GM19395 (cell line): ENCODE data around the gene GATB.
"Not testable (repeated sequence)": the region's sequence is repeated elsewhere in the genome, so short reads cannot be mapped to it uniquely, and the experiment has no call there.

Source experiments
- ATAC-seq: cut with Tn5 transposase; IDR thresholded peaks from one replicate; pipeline ENCODE4 v1.9.1; 2021; ENCODE audit warnings: mild to moderate bottlenecking, moderate library complexity; ENCODE audit not compliant: unreplicated experiment

Gene GATB

DNA sequence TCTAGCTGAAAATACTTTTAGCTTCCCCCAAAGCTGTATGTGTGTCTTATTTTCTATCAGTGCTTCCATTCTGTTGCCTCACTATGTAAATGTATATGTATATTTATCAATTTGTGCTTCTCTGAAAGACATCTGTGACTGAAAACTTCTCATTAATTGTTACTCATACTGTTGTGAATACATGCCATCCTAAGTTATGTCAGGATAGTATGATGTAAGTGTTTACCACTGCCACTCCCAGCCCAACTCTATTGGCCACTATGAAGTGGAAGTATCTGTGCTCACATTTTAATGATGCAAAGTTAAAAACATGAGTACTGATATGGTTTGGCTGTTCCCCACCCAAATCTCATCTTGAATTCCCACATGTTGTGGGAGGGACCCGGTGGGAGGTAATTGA is 24.4 kb downstream of the GATB start:
- ATAC-seq, result no peak

DNA sequence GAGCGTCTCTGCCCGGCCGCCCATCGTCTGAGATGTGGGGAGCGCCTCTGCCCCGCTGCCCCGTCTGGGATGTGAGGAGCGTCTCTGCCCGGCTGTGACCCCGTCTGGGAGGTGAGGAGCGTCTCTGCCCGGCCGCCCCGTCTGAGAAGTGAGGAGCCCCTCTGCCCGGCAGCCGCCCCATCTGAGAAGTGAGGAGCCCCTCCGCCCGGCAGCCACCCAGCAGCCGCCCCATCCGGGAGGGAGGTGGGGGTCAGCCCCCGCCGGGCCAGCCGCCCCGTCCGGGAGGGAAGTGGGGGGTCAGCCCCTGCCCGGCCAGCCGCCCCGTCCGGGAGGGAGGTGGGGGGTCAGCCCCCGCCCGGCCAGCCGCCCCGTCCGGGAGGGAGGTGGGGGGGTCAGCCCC is 29.1 kb downstream of the GATB start:
- ATAC-seq, result not testable (repeated sequence)

DNA sequence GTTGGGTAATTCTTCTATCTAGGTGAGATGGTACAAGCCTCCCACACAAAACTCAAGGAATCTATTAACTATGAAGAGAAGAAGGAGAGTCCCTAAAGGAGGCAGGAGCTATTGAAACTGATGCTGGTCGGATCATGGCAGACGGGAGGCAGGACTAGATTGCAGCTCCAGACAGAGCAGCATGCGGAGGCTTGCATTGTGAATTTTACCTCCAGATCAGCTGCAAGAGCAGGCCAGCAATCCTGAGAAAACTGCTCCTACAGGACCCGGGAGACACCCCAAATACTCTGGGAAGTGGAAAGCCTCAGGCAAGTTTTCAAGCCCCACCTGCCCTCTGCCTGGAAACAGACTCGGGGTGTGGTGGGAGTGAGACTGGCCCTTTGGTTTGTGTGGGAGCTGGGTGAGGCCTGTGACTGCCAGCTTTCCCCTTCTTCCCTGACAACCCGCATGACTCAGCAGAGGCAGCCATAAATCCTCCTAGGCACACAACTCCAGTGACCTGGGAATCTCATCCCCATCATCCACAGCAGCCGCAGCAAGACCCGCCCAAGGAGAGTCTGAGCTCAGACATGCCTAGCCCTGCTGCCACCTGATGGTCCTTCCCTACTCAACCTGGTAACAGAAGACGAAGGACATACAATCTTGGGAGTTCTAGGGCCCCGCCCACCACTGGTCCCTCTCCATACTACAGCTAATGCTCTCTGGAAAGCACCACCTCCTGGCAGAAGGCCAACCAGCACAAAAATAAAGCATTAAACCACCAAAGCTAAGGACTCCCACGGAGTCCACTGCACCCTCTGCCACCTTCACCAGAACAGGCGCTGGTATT is 30.9 kb downstream of the GATB start:
- no peak for ATAC-seq

DNA sequence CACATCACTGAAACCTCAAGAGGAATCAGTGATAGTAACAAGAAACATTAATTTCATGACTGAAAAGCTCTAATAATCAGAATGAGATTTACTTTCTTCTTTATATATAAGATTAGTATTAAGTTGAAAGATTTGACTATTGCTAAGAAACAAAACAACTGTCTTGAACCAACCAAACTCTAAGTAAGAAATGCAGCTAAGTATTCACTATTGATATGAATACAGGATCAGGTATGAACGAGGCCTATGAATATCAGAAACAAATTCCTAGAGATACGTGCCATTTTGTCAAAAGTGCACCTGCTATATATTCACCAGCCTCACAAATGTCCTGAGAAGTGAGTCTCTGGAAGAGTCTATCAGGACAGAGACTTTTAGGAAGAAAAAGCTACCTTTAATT is 32.1 kb downstream of the GATB start:
- ATAC-seq, result no peak

DNA sequence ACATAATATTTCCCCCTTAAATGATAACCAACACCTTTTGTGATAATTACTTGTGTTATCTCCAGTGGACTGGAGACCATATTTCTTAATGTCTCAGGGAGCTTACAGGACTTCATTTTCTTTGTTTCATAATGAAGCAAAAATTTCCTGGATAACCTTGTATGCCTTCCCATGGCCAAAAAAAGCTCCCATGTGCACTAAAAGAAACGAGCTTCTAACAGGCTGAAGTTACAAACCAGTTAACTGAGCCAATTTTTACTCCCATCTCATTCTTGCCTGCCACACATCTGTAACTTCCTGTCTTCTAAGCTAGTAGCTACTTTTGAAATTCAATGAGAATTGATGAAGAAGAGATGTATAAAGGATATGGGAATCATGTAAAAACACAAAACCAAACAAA is 32.8 kb downstream of the GATB start:
- no peak for ATAC-seq

DNA sequence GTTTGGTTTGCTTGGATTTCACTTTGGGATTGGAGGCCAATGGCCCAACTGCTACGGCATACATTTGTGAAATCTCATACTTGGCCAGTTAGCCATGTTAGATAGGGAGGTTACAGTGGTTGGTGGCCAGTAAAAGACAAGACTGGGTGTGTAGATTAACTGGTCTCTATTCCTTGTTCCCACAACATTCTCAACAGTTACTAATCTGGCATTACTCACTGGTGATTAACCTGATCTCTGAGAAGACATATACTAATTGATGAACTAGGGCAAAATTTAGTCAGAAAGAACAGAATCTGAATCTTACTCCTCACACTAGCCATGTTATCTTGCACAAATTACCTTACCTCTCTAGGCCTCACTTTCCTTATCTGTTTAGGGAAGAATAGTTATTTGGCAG is 33.4 kb downstream of the GATB start:
- ATAC-seq, result no peak

DNA sequence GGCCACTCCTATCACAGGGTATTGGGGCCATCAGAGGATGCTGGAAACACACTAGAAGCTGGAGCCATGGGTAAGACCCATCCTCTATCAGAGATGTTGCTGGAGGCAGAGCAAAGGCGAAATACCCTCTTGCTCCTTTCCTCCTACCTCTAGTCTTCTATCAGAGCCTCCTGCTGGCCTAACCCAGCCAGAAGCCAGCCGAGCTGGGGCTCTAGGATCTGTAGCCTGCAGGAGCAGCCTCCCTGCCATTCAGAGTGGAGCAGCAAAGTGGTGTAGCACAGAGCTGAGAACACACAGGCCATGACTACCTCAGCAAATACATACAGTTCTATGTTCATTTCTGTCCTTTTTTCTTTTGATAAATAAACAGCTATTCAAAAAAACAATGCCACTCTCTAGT is 35.7 kb downstream of the GATB start:
- ATAC-seq, result no peak

DNA sequence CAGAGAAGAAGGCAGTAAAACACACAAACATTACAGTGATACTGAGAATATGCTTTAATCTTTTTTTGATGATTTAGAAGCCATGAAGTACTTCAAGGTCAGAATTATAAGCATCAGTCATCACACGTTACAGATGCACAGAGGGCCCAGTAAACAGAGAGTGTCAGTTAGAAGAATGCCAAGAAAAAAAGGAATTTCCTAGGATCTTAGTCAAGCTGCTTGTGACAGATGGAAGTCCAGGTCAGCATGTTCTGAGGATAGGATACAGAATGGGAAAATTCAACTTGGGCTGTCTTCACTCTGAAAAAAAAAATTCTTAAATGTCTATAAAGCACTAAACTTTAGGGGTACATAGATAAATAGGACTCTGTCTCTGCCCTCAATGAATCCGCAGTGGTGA is 38.9 kb downstream of the GATB start:
- no peak for ATAC-seq

DNA sequence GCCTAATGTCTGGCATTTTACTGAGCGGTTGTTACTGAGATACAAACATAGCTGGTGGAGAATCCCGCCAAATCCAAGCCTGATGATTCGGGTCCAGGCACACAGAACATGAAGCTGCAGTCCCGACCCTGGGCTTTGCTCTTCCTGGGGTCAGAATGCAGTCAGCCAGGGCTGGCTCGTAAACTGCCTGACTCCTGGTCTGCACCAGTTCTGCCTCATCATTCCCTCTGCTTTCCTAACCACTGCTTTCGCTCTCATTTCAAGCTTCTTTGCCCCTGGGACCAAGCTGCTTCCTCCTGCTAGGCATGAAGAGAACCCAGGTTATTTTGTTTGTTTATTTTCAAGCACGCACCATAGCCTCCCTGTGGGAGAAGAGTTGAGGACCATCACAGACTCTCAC is 39.3 kb downstream of the GATB start:
- no peak for ATAC-seq

DNA sequence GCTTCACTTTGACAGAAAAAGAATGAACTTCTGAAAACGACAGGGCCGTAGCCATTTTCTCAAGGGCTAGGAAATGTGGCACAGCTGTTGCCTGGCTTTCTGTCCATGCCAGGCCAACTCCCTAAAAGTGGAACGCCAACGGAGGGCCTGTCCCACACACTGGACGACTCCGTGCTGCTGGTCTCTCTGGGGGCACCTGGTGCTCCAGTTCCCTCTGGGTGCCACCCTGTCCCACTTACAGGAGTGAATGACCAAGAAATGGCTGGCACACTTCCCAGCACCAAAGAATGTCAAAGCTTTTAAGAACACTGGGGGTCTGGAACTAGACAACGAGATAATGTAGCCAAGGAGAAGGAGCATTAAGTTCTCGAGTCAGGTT is 40.9 kb downstream of the GATB start:
- ATAC-seq, result no peak

DNA sequence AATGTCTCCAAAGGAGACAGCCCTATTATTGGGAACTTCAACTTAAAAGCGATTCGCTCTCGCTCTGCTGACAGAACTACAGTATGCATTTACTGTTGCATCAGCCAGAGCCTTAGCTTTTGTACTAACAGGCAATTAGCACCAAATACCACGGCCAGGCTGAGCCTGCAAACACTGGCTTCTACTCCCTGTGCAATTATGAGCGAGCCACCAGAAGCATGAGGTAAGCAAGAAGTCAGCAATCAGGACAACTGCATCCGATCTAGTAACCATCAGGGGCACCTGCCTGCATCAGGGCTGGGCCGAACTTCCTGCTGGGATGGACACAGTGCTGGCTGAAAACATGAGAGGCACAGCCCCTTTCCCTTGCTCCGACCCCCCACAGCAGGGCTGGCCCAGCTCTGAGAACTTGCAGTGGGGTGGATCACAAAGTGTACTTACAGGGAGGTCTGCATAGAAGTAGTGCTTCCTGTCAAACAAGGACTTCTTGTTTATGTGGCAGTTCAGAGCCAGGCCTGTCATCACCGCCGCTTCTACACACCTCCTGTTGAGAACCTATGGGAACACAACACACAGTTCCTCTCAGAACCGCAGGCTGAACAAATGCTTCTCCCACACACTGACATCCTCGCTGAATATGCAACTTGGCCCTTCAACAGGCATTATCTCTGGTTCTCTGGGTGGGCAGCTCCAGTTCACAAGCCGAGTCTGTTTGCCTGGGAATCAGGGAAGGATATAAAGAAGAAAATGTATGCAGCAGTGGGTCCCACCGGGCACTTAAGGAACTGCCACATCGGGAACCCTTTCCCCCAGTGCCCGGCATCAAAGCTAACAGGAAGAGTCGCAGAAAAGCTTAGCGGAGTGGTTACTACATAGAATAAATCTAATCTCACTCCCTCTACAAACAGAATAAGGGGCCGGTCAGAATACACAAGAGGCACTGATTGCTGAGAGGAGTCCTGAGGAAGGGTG is 41.5 kb downstream of the GATB start:
- ATAC-seq, result no peak

DNA sequence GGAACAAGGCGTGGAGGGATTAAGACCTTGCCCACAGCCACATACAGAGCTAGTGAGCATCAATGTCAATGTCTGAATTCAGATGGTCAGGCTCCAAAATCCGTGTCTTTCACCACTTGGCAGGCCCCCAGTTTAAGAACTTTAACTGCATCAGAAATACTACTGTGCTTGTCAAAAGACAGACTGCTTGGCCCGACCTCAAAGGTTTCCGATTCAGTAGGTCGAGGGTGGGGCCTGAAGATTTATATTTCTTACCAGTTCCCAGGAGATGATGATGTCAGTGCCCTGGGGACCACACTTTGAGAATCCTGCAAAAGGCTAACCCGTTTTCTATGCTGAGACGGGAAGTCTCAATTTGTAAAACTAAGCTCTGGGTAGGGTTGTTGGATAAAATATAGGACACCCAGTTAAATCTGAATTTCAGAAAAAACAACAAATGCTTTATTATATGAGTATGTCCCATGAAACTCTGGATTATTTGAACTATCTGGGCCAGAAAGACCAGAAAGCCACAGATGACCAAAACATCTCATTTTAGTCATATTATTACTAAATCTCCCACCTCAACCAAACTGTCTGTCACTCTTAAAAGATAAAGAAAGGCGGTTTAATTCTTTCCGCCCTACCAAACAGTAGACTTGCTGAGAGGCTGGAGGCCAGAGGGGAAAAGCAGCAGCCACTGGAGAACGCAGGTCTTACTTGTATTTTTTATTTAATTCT is 42.7 kb downstream of the GATB start:
- ATAC-seq, result no peak

DNA sequence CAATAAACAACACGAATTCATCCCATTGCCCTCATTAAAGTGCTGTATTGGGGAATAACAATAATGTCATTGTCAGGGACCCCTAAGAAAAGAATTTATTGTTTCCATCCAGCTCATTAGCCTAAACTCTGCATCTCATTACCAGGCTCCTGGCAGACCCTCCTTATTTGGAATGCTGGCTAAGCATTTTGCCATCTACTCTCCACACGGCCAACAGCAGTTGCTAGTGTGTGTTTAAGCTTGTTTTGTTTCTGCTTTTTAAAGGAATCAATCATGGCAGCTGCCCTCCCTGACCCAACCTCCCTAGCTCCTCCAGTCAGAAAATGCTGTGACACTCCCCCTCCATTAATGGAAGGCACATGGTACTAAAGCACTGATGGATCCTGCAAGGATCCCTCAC is 43.5 kb downstream of the GATB start:
- ATAC-seq, result no peak

DNA sequence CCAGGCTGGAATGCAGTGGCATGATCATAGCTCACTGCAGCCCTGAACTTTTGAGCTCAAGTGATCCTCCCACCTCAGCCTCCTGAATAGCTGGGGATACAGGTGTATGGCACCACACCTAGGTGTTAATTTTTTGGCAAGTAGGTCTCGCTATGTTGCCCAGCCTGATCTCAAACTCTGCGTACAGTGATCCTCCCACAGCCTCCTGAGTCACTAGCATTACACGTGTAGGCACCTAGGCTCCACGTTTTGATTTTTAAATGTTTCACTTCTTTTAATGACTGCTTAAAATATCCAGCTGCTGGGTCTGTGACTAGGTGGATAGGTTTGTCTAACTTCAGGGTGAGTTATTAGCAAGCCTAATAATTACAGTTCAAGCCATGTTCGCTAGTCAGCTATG is 44.5 kb downstream of the GATB start:
- ATAC-seq, result no peak

DNA sequence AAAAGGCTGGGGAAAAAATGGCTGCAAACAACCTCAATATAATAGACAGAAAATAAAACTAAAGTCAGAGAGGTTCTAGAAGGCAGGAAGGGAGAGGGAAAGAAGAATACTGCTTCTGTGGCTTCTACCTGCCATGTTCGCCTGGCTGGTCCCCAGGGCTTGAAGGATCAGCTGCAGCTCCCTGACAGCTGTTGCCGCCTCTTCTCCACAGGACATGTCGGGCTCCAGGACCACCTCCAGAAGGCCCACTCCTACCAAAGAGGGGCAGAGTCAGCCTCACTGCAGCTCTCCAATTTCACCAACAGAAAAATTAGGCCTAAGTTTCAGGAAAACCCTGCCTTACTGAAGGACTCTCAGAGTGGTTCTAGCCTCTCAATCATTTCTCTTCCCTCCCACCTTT is 44.9 kb downstream of the GATB start:
- ATAC-seq, result no peak

DNA sequence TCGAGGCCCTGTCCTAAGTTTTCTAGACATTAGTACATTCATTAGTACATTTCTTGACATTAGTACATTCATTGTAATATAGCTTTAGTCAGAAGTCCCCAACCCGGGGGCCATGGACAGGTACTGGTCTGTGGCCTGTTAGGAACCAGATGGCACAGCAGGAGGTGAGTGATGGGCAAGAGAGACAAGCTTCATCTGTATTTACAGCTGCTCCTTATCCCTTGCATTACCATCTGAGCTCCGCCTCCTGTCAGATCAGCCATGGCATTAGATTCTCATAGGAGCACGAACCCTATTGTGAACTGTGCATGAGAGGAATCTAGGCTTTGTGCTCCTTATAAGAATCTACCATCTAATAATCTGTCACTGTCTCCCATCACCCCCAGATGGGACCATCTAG is 48.0 kb downstream of the GATB start:
- no peak for ATAC-seq

DNA sequence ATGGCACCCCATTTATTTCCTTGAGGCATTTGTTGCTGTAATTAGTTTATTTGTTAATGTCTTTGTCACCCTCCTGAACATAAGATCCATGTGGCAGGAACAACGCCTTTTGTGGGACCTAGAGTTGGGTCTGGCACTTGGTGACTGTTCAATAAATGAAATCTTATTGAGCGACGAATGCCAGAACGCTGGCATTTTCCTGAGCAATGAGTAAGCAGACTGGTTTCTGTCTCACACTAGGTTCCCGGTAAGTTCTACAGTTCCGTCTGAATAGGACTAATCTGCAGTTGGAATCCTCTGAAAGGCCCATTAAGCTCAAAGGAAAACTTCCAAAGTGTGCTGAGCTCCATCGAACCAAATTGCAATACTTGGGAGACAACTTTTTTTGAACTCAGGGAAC is 49.2 kb downstream of the GATB start:
- no peak for ATAC-seq

DNA sequence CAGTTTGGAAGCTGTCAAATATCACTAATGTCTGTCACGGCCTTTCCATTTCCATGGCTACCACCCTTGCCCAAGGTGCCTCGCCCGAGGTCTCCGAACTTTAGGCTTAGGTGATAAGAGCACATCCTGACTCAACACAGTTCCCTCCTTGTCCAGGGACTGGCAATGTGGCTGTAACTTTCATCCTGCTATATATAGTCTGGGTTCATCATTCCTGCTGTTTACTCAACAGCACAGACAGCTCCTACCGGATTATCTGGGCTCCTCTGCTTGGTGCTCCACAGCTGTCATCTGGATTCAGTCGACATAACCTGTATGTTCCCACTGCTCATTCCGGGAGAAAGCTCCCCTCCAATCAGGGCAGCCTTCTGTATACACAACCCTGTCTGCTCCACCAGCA is 51.2 kb downstream of the GATB start:
- ATAC-seq, result no peak

DNA sequence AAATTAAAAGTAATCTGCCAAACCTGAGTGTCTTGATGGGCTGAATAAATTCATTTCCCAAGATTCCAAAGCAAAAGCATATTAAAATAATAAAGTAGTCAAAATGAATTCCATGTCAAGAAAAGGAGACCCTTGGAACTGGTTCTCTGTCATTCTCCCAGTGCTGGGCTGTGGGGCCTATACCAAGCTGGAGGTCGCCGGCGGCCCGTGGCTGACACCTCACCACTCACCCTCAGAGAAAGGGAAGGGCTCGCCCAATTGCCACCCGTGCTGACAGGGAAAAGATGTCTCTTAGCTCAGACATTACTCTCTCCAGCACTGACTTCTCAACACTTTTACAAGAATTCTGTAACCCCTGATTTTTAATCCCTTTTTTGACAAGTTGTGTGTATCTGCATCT is 51.7 kb downstream of the GATB start:
- ATAC-seq, result no peak

DNA sequence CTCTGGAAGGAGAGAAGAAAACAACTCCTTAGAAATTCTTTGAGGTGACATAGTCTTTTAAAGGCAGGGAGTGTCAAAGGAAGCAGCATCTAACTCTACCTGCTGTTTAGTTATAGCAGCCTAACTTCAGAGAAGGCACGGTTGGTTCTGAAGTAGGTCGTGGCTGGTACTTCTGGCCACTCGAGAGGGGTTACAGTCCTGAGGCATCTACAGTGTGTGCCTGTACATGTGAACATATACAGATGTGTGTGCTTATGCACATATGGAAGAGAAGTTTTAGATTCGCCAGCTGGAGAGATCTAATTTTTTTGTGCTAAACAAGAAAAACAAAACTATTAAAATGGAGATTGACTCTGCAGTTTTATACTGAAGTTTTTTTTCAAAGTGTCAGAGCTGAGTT is 52.7 kb downstream of the GATB start:
- ATAC-seq, result no peak

DNA sequence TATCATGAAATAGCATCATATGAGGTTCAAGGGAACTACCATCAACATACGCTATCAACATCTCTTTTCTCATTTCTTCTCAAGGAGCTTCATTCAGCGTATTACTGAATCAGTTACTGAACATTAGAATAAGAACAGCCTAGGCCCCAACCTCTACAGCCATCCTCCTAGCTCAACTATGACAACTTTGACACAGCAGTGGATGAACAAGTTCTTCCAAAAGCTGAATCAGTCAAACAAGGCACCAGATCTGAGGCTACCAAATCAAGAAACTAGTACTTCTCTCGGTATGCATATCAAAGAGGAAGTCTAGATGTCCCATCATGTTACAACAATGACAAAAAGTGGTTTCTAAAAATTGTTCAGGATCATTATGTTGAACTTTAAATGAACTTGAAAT is 57.4 kb downstream of the GATB start:
- no peak for ATAC-seq

DNA sequence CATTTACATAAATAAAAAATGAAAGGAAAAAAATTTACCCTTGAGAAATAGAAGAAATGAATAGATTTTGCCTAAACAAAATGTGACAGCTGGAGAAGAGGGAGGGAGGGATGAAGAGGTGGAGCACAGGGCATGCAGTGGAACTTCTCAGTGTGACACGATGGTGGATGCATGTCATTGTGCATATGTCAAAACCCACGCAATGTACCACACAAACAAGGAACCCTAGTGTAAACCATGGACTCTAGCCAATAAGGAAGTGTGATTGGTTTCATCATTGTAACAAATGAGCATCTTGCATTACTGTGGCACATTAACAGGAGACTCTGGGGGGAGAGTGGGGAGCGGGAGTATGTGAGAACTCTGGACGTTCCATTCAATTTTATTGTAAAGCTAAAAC is 58.6 kb downstream of the GATB start:
- ATAC-seq, result no peak
